Breast epithelium (tissue), 3 donors: ENCODE data around the gene PRKG1.
"Not testable (repeated sequence)": the region's sequence is repeated elsewhere in the genome, so short reads cannot be mapped to it uniquely, and the experiment has no call there.

Experiments
- POLR2AphosphoS5 ChIP-seq, 3 donors: sonication (generic); formaldehyde crosslinking; IDR thresholded peaks; one replicate each; pipeline ENCODE4 v1.6.1; 2017; ENCODE audit warnings: antibody characterized with exemption in 3 of 3
- TF ChIP-seq, protein P1 (sequence below), 3 donors: fragments of 450-650 bp; IDR thresholded peaks; one replicate each; pipeline ENCODE4 v1.5.1; 2016 to 2017; ENCODE audit warnings: antibody characterized with exemption in 3 of 3, mild to moderate bottlenecking in 3 of 3, moderate library complexity in 3 of 3

DNA sequence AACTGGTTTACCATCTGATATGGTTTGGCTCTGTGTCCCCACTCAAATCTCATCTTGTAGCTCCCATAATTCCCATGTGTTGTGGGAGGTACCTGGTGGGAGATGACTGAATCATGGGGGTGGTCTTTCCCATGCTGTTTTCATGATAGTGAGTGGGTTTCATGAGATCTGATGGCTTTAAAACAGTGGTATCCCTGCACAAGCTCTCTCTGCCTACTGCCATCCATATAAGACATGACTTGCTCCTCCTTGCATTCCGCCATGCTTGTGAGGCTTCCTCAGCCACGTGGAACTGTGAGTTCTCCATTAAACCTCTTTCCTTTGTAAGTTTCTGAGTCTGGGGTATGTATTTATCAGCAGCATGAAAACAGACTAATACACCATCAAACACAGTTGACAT lies 614.5 kb downstream of the PRKG1 start:
- TF ChIP-seq POLR2AphosphoS5 (IDR thresholded peaks at IDR 0.05) = not testable (repeated sequence)
- TF ChIP-seq, protein P1, sequence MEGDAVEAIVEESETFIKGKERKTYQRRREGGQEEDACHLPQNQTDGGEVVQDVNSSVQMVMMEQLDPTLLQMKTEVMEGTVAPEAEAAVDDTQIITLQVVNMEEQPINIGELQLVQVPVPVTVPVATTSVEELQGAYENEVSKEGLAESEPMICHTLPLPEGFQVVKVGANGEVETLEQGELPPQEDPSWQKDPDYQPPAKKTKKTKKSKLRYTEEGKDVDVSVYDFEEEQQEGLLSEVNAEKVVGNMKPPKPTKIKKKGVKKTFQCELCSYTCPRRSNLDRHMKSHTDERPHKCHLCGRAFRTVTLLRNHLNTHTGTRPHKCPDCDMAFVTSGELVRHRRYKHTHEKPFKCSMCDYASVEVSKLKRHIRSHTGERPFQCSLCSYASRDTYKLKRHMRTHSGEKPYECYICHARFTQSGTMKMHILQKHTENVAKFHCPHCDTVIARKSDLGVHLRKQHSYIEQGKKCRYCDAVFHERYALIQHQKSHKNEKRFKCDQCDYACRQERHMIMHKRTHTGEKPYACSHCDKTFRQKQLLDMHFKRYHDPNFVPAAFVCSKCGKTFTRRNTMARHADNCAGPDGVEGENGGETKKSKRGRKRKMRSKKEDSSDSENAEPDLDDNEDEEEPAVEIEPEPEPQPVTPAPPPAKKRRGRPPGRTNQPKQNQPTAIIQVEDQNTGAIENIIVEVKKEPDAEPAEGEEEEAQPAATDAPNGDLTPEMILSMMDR (IDR thresholded peaks at IDR 0.05) = not testable (repeated sequence)
